SH-SY5Y (cell line): Measurements from ENCODE around the gene NEGR1.

ENCODE experiments used
- GATA2 ChIP-seq: IDR thresholded peaks from 2 replicates; pipeline ENCODE4 v1.6.1; 2011; ENCODE audit warnings: mild to moderate bottlenecking, low read depth, low read length
- GATA3 ChIP-seq: IDR thresholded peaks from 2 replicates; pipeline ENCODE4 v1.6.1; 2011; ENCODE audit warnings: low read depth, mild to moderate bottlenecking, low read length, moderate library complexity

DNA sequence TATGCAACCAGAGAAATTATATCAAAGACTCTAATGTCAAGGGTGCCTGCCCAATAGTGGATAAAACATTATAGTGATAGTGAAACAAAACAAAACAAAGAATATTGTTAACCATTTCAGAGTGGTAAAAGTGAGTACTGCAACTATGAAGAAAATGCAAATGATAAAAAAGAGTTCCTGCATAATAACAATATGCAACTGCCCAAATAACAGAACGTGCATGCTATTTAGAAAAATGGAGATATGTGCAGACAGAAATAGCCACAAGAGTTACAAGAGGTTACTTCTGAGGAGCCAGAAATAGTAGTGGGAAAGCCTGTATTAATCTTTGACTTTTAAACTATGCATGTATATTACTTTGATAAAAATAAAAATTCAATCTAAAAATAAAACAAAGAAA, 302.5 kb downstream of the NEGR1 start:
- TF ChIP-seq GATA2 (no peak), GATA3 (no peak)
